GM21529 (cell line): ENCODE measurements around the gene CLP1.
A peak's percentile ranks its signal among the peaks of the same experiment; 100 is the strongest.
"Not testable (repeated sequence)": the region's sequence is repeated elsewhere in the genome, so short reads cannot be mapped to it uniquely, and the experiment has no call there.

Experiments
- ATAC-seq: cut with Tn5 transposase; IDR thresholded peaks from one replicate; pipeline ENCODE4 v1.9.1; 2021; ENCODE audit not compliant: unreplicated experiment

Gene CLP1

GRCh38 chr11:57640068-57640800, 17.3 kb upstream of the CLP1 start:
- ATAC-seq = no peak

GRCh38 chr11:57641011-57641807, 16.4 kb upstream of the CLP1 start:
- ATAC-seq = peak; percentile 48

GRCh38 chr11:57643802-57644201, 13.8 kb upstream of the CLP1 start:
- no peak for ATAC-seq

- ATAC-seq = peak; percentile 51
Measured at GRCh38 chr11:57644748-57645688, 12.5 kb upstream of the CLP1 start.

GRCh38 chr11:57645689-57646085, 11.9 kb upstream of the CLP1 start:
- no peak for ATAC-seq

- ATAC-seq = peak; percentile 30
Measured at GRCh38 chr11:57646194-57646798, 11.3 kb upstream of the CLP1 start.

GRCh38 chr11:57646799-57647303, 10.7 kb upstream of the CLP1 start:
- ATAC-seq = no peak

GRCh38 chr11:57647372-57647771, 10.2 kb upstream of the CLP1 start:
- no peak for ATAC-seq

GRCh38 chr11:57647960-57648800, 9.4 kb upstream of the CLP1 start:
- no peak for ATAC-seq

- no peak for ATAC-seq
Measured at GRCh38 chr11:57648801-57649735, 8.5 kb upstream of the CLP1 start.

- no peak for ATAC-seq
Measured at GRCh38 chr11:57649826-57650738, 7.5 kb upstream of the CLP1 start, which contains the start of gene YPEL4. Gene YPEL4 (minus strand): TSS chr11:57649912. CDS start chr11:57647107, 2,805 bp downstream.

GRCh38 chr11:57650739-57651090, 6.8 kb upstream of the CLP1 start:
- ATAC-seq = no peak

- ATAC-seq = no peak
Measured at GRCh38 chr11:57651408-57651807, 6.2 kb upstream of the CLP1 start.

- ATAC-seq = not testable (repeated sequence)
Measured at GRCh38 chr11:57652230-57652629, 5.3 kb upstream of the CLP1 start.

GRCh38 chr11:57652662-57653061, 4.9 kb upstream of the CLP1 start:
- no peak for ATAC-seq

GRCh38 chr11:57653163-57653562, 4.4 kb upstream of the CLP1 start:
- no peak for ATAC-seq

- no peak for ATAC-seq
Measured at GRCh38 chr11:57656885-57657193, 723 bp upstream of the CLP1 start.

GRCh38 chr11:57658023-57658361, 430 bp downstream of the CLP1 start:
- ATAC-seq = no peak
